Cardiac muscle cell (in vitro differentiated cells and primary cell): ENCODE results near the gene SUMO4. TPM values are rescaled to one million over a fixed set of nuclear protein-coding genes. Genes with fewer than 3 reads are reported as not detected.

ENCODE experiments used
- DNase-seq, 2 donors: peaks; one replicate each; pipeline versions ENCODE4 v3.0.0 to v3.0.0-alpha.2; 2010 to 2017; ENCODE audit warnings: low read depth in 1 of 2, low spot score in 1 of 2
- H3K27ac ChIP-seq: fragments of 200-600 bp; sonication (generic); 2 replicates; pipeline ENCODE4 v1.5.1; 2016
- H3K27me3 ChIP-seq: fragments of 200-600 bp; sonication (generic); 2 replicates; pipeline ENCODE4 v1.6.0; 2016; ENCODE audit warnings: control low read depth
- H3K36me3 ChIP-seq: fragments of 200-600 bp; sonication (generic); 2 replicates; pipeline ENCODE4 v1.5.1; 2016; ENCODE audit warnings: control low read depth
- H3K4me1 ChIP-seq: fragments of 200-600 bp; sonication (generic); 2 replicates; pipeline ENCODE4 v1.8.1; 2017; ENCODE audit warnings: low read depth, mild to moderate bottlenecking, mixed run types
- H3K4me3 ChIP-seq: fragments of 200-600 bp; sonication (generic); 2 replicates; pipeline ENCODE4 v1.5.1; 2016; ENCODE audit warnings: mild to moderate bottlenecking
- H3K9me3 ChIP-seq: fragments of 200-600 bp; sonication (generic); 2 replicates; pipeline ENCODE4 v1.5.1; 2017; ENCODE audit warnings: low read depth, mild to moderate bottlenecking, control low read depth
- CTCF ChIP-seq: IDR thresholded peaks from 2 replicates; pipeline ENCODE4 v1.5.1; 2012; ENCODE audit warnings: low read depth, mild to moderate bottlenecking, low read length
- polyA plus RNA-seq: library from polyadenylated mRNA; unstranded; fragments of >200 nt; fragmentation: Nextera tagmentation; extraction: Ambion mirVana; gene quantifications from 2 replicates; pipeline ENCODE4 v1.2.1, GENCODE V29; 2016
- total RNA-seq: library from RNA; depleted of rRNA; stranded (reverse); fragments of >200 nt; gene quantifications from 2 replicates; pipeline ENCODE4 v1.2.3, GENCODE V29; 2016

Gene SUMO4
- total and polyA plus RNA-seq, 2 experiments from 2014 or later = 0.72 to 3.3 TPM

GRCh38 chr6:149448821-149449453 is 48.9 kb downstream of the SUMO4 start:
- H3K27ac ChIP-seq = no peak overlapping the region
- H3K9me3 ChIP-seq = no peaks in the 10 kb centered on the region
- no peak for DNase-seq
- no peaks in the 10 kb centered on the region for H3K36me3 ChIP-seq
- H3K4me3 ChIP-seq = no peak overlapping the region
- H3K27me3 ChIP-seq = peaks cover 43% of the 10 kb centered on the region
- no peak for TF ChIP-seq CTCF
- H3K4me1 ChIP-seq = no peaks in the 10 kb centered on the region

- TF ChIP-seq CTCF = no peak
- H3K4me1 ChIP-seq = no peaks in the 10 kb centered on the region
- no peaks in the 10 kb centered on the region for H3K9me3 ChIP-seq
- H3K4me3 ChIP-seq = no peak overlapping the region
- DNase-seq = no peak
- H3K36me3 ChIP-seq = no peaks in the 10 kb centered on the region
- H3K27me3 ChIP-seq = peaks cover 43% of the 10 kb centered on the region
- no peak overlapping the region for H3K27ac ChIP-seq
Observed at GRCh38 chr6:149449831-149450678, 50.0 kb downstream of the SUMO4 start.

Other genes starting within 250 kb of the SUMO4 start
- gene TAB2, start 82.5 kb upstream of the SUMO4 start, total RNA-seq = 26.5 and 39.0 TPM in 2 replicates
- gene TAB2, start 82.5 kb upstream of the SUMO4 start, polyA plus RNA-seq = 13.8 and 23.0 TPM in 2 replicates
- gene ZC3H12D, start 84.8 kb downstream of the SUMO4 start, total RNA-seq = 0.07 and 0.24 TPM in 2 replicates
- 0.29 and 0.72 TPM in 2 replicates for gene ZC3H12D, start 84.8 kb downstream of the SUMO4 start, polyA plus RNA-seq
- gene PPIL4, start 145.8 kb downstream of the SUMO4 start, total RNA-seq = 23.0 and 33.1 TPM in 2 replicates
- 29.5 and 41.8 TPM in 2 replicates for gene PPIL4, start 145.8 kb downstream of the SUMO4 start, polyA plus RNA-seq
- gene GINM1, start 166.1 kb downstream of the SUMO4 start, total RNA-seq = 33.0 and 35.8 TPM in 2 replicates
- gene GINM1, start 166.1 kb downstream of the SUMO4 start, polyA plus RNA-seq = 50.4 and 68.9 TPM in 2 replicates
- 11.5 and 16.1 TPM in 2 replicates for gene KATNA1, start 248.5 kb downstream of the SUMO4 start, total RNA-seq
- gene KATNA1, start 248.5 kb downstream of the SUMO4 start, polyA plus RNA-seq = 22.5 and 34.9 TPM in 2 replicates